ENCODE data around the gene CCNY. TPM values are rescaled to one million over a fixed set of nuclear protein-coding genes. Genes with fewer than 3 reads are reported as not detected.

CCNY gene
- total and polyA plus RNA-seq, 2 of the 4 experiments (the other 2 are of a cell fraction) = 38.0 to 131 TPM

- ATAC-seq (ENCODE audit: low read depth) (no peak), DNase-seq (no peak)
- Histone ChIP-seq H2BK15ac (ENCODE audit: low read depth, low read length) (no peak overlapping the region), H2AFZ (replicated peaks; ENCODE audit: low read length, poor library complexity) (no peak overlapping the region), H3K9me1 (ENCODE audit: insufficient read depth, low read length) (peaks cover 13% of the 10 kb centered on the region), H3K27me3 (ENCODE audit: control insufficient read depth, insufficient read depth, low read length) (no peaks in the 10 kb centered on the region), H3K9me3 (ENCODE audit: control insufficient read depth, insufficient read depth, low read length) (no peaks in the 10 kb centered on the region), H3K23ac (ENCODE audit: low read depth, low read length) (no peak overlapping the region), H2BK5ac (ENCODE audit: low read depth, low read length, poor library complexity, severe bottlenecking) (no peak overlapping the region), H3K79me1 (ENCODE audit: low read depth in 1 of 2, low read length in 2 of 2) (peaks cover 34 to 71% of the 10 kb centered on the region in 2 experiments), H3K36me3 (ENCODE audit: control insufficient read depth, insufficient read depth, low read length) (no peaks in the 10 kb centered on the region), H4K5ac (ENCODE audit: low read depth, low read length) (no peak overlapping the region), H3K18ac (ENCODE audit: low read depth, low read length) (no peak overlapping the region), H3K9ac (ENCODE audit: low read depth, low read length) (no peak overlapping the region), H3K4me3 (ENCODE audit: insufficient read depth, low read depth, low read length) (no peak overlapping the region), H4K91ac (ENCODE audit: insufficient read depth, low read depth, low read length) (no peak overlapping the region), H3K4me2 (ENCODE audit: low read depth, low read length) (no peak overlapping the region), H3K27ac (ENCODE audit: insufficient read depth, low read length) (no peak overlapping the region), H3K4me1 (ENCODE audit: control insufficient read depth, insufficient read depth, low read length) (peaks cover 12% of the 10 kb centered on the region), H2BK20ac (ENCODE audit: low read depth, low read length) (no peak overlapping the region), H3K4ac (ENCODE audit: low read depth, low read length) (no peak overlapping the region), H2AK5ac (ENCODE audit: low read depth, low read length) (no peak overlapping the region), H3K14ac (replicated peaks; ENCODE audit: low read depth, low read length) (no peak overlapping the region), H3K56ac (ENCODE audit: extremely low read depth, insufficient read depth, low read length) (no peak overlapping the region), H2AK9ac (replicated peaks; ENCODE audit: low read depth, low read length, poor library complexity) (no peak overlapping the region), H4K20me1 (ENCODE audit: insufficient read depth, low read length) (peaks cover 85% of the 10 kb centered on the region), H4K8ac (ENCODE audit: low read depth in 2 of 2, low read length in 2 of 2) (no peak overlapping the region), H2BK120ac (ENCODE audit: low read depth, low read length) (no peak overlapping the region)
- dilution Hi-C loops (cut with HindIII; ENCODE audit: low sequenced_read_pairs, unreplicated experiment) (no loop called here), intact Hi-C loops (cut with micrococcal nuclease) (no loop called here), in situ Hi-C loops (cut with MboI; ENCODE audit: low sequenced_read_pairs) (no loop called here)
- no peak for TF ChIP-seq SMC3 (IDR thresholded peaks at IDR 0.05; ENCODE audit: low read depth, low read length)
- TF ChIP-seq NFE2L2 (IDR thresholded peaks at IDR 0.05; ENCODE audit: low read depth, low read length) = no peak
- TF ChIP-seq RFX5 (IDR thresholded peaks at IDR 0.05; ENCODE audit: low read depth, low read length) = no peak
- TF ChIP-seq BHLHE40 (IDR thresholded peaks at IDR 0.05; ENCODE audit: low read depth, low read length) = no peak
- no CpG with 5 or more reads among the region's 4 CpGs for WGBS, 2 experiments (ENCODE audit: extremely low coverage in 2 of 2, insufficient read length in 1 of 2)
- POLR2A ChIA-PET (ENCODE audit: unreplicated experiment) = no interaction called here
- CTCF ChIA-PET = interaction anchor here (0.6 kb wide), 1 partner anchor 12 kb away, joined by 3 read pairs; no protein-coding TSS in a partner anchor
- no TSS peak for BruUV-seq (replicated peaks)
These were observed 23.6 kb downstream of the CCNY start for GRCh38 chr10:35359873-35360272.
